ENCODE data around the gene MPI.

DNA sequence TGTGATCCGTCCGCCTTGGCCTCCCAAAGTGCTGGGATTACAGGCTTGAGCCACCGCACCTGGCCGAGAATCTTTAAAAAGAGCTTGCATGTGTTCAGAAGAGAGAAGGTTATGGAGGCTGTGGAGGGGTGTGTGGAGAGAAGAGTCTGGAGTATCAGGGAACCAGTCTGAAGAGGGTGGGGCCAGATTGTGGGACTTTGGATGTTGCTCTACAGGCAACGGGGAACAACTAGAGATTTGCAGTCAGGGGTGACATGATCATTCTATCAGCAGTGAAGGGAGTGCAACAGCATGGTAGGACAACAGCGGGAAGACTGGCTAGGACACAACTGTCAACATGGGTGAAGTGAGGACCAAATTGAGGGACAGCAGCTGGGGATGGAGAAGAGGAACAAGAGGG lies 25.5 kb upstream of the MPI start:
- TF ChIP-seq POLR2AphosphoS5 (IDR thresholded peaks at IDR 0.05; ENCODE audit: insufficient read depth, low read depth, low read length) (no peak), POLR2A (IDR thresholded peaks at IDR 0.05; ENCODE audit: low read depth, low read length) (no peak), EZH2 (IDR thresholded peaks at IDR 0.05; ENCODE audit: borderline replicate concordance, low read depth, low read length, severe bottlenecking) (no peak)
- TF ChIP-seq, protein P1, sequence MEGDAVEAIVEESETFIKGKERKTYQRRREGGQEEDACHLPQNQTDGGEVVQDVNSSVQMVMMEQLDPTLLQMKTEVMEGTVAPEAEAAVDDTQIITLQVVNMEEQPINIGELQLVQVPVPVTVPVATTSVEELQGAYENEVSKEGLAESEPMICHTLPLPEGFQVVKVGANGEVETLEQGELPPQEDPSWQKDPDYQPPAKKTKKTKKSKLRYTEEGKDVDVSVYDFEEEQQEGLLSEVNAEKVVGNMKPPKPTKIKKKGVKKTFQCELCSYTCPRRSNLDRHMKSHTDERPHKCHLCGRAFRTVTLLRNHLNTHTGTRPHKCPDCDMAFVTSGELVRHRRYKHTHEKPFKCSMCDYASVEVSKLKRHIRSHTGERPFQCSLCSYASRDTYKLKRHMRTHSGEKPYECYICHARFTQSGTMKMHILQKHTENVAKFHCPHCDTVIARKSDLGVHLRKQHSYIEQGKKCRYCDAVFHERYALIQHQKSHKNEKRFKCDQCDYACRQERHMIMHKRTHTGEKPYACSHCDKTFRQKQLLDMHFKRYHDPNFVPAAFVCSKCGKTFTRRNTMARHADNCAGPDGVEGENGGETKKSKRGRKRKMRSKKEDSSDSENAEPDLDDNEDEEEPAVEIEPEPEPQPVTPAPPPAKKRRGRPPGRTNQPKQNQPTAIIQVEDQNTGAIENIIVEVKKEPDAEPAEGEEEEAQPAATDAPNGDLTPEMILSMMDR (IDR thresholded peaks at IDR 0.05; ENCODE audit: extremely low read depth in 1 of 2, insufficient read depth in 1 of 2, low read depth in 1 of 2, low read length in 2 of 2) = no peak
